ACHN (cell line): ENCODE data around the gene RLF.

Experiments
- DNase-seq: peaks from one replicate; pipeline ENCODE4 v3.0.0-alpha.2; 2015
- in situ Hi-C: cut with HindIII; loops from 2 replicates; pipeline ENCODE4 v1.10.0; 2017; ENCODE audit warnings: low sequenced_read_pairs, low pct_ligation_motif_present, low pct_unique_long_range_greater_than_20kb

Gene RLF

GRCh38 chr1:40161125-40161887, at the start of gene RLF:
Gene RLF (plus strand): TSS chr1:40161387. CDS start chr1:40161400, 13 bp downstream.
- peak; percentile 92 for DNase-seq
- in situ Hi-C loops = no loop called here

GRCh38 chr1:40114400-40114799, 46.8 kb upstream of the RLF start:
- DNase-seq = no peak
- in situ Hi-C loops = no loop called here

GRCh38 chr1:40120128-40120527, 41.1 kb upstream of the RLF start:
- no peak for DNase-seq
- in situ Hi-C loops = no loop called here

GRCh38 chr1:40122855-40123254, 38.3 kb upstream of the RLF start:
- in situ Hi-C loops = no loop called here
- no peak for DNase-seq

GRCh38 chr1:40130892-40131291, 30.3 kb upstream of the RLF start:
- in situ Hi-C loops = no loop called here
- no peak for DNase-seq

GRCh38 chr1:40132383-40133311, 28.5 kb upstream of the RLF start:
- no peak for DNase-seq
- in situ Hi-C loops = no loop called here

- no peak for DNase-seq
- in situ Hi-C loops = no loop called here
Measured at GRCh38 chr1:40133312-40133665, 27.9 kb upstream of the RLF start.

- in situ Hi-C loops = no loop called here
- no peak for DNase-seq
Measured at GRCh38 chr1:40133839-40134238, 27.3 kb upstream of the RLF start.

GRCh38 chr1:40140211-40140973, 20.8 kb upstream of the RLF start:
- no peak for DNase-seq
- in situ Hi-C loops = no loop called here

GRCh38 chr1:40141878-40142535, 19.2 kb upstream of the RLF start:
- no peak for DNase-seq

GRCh38 chr1:40143891-40144575, 17.2 kb upstream of the RLF start:
- DNase-seq = peak; percentile 62
- in situ Hi-C loops = no loop called here

More at GRCh38 chr1:40141878-40142535, 19.2 kb upstream of the RLF start:
- in situ Hi-C loops = no loop called here

GRCh38 chr1:40151457-40152079, 9.6 kb upstream of the RLF start:
- DNase-seq = no peak
- in situ Hi-C loops = no loop called here

- in situ Hi-C loops = no loop called here
- peak; percentile 49 for DNase-seq
Measured at GRCh38 chr1:40153073-40153770, 8.0 kb upstream of the RLF start.

- no peak for DNase-seq
- in situ Hi-C loops = no loop called here
Measured at GRCh38 chr1:40155135-40155534, 6.1 kb upstream of the RLF start.

GRCh38 chr1:40155910-40156309, 5.3 kb upstream of the RLF start:
- in situ Hi-C loops = no loop called here
- no peak for DNase-seq

- no peak for DNase-seq
- in situ Hi-C loops = no loop called here
Measured at GRCh38 chr1:40160806-40161124, 422 bp upstream of the RLF start.

- in situ Hi-C loops = no loop called here
- DNase-seq = no peak
Measured at GRCh38 chr1:40161888-40162397, 756 bp downstream of the RLF start.
